ENCODE measurements around the gene EPB41L4A. TPM values are rescaled to one million over a fixed set of nuclear protein-coding genes. Genes with fewer than 3 reads are reported as not detected.
"Not testable (repeated sequence)": the region's sequence is repeated elsewhere in the genome, so short reads cannot be mapped to it uniquely, and the experiment has no call there.

EPB41L4A gene
- total RNA-seq, 2 donors from 2014 or later: 7.0 to 16.2 TPM

- Histone ChIP-seq H3K9me3 (no peaks in the 10 kb centered on the region), H3K4me1 (no peaks in the 10 kb centered on the region), H3K4me3 (no peak overlapping the region), H3K27ac (no peak overlapping the region), H3K36me3 (replicated peaks in 1 of 2; ENCODE audit: insufficient read depth in 1 of 2, low read depth in 2 of 2) (no peaks in the 10 kb centered on the region), H3K27me3 (no peaks in the 10 kb centered on the region)
- intact Hi-C loops (cut with DNase I): loop anchor here (10.0 kb wide), 1 partner anchor 199 kb away; the partner anchor contains the start of gene EPB41L4A
- DNase-seq (no peak), ATAC-seq (no peak)
- 84 to 85% methylated on average over 3 of the region's 3 CpGs for WGBS, 2 donors
- TF ChIP-seq POLR2A (IDR thresholded peaks at IDR 0.05) (no peak), CTCF (IDR thresholded peaks at IDR 0.05) (no peak)
These were observed 202.9 kb downstream of the EPB41L4A start for GRCh38 chr5:112216140-112216539.

GRCh38 chr5:112210430-112211005, 208.6 kb downstream of the EPB41L4A start:
- no peak overlapping the region for H3K27ac ChIP-seq
- H3K27me3 ChIP-seq: no peaks in the 10 kb centered on the region
- WGBS, 2 donors: 49 to 58% methylated on average over 6 of the region's 6 CpGs
- no peak overlapping the region for H3K4me3 ChIP-seq
- peak; percentile 15 to 80 (median 57) for TF ChIP-seq CTCF (IDR thresholded peaks at IDR 0.05)
- no peak for TF ChIP-seq POLR2A (IDR thresholded peaks at IDR 0.05)
- ATAC-seq: peak; percentile 59
- intact Hi-C loops (cut with DNase I): loop anchor here (10.0 kb wide), 1 partner anchor 204 kb away; the partner anchor contains the start of gene EPB41L4A
- peak; percentile 41 to 72 (median 60) for DNase-seq
- no peaks in the 10 kb centered on the region for H3K4me1 ChIP-seq
- H3K36me3 ChIP-seq (replicated peaks in 1 of 2; ENCODE audit: insufficient read depth in 1 of 2, low read depth in 2 of 2): no peaks in the 10 kb centered on the region
- no peaks in the 10 kb centered on the region for H3K9me3 ChIP-seq

GRCh38 chr5:112208699-112209615, 210.1 kb downstream of the EPB41L4A start:
- Histone ChIP-seq H3K4me1 (no peaks in the 10 kb centered on the region), H3K27ac (no peak overlapping the region), H3K27me3 (no peaks in the 10 kb centered on the region), H3K36me3 (replicated peaks in 1 of 2; ENCODE audit: insufficient read depth in 1 of 2, low read depth in 2 of 2) (no peaks in the 10 kb centered on the region), H3K9me3 (no peaks in the 10 kb centered on the region), H3K4me3 (no peak overlapping the region)
- intact Hi-C loops (cut with DNase I): no loop called here
- ATAC-seq (no peak), DNase-seq (no peak)
- 71 to 88% methylated on average over 4 of the region's 4 CpGs for WGBS, 2 donors
- TF ChIP-seq POLR2A (IDR thresholded peaks at IDR 0.05) (no peak), CTCF (IDR thresholded peaks at IDR 0.05) (no peak)

GRCh38 chr5:112208195-112208594, 210.9 kb downstream of the EPB41L4A start:
- DNase-seq; intact Hi-C loops (cut with DNase I); H3K4me1 ChIP-seq; ATAC-seq; H3K27me3 ChIP-seq; H3K4me3 ChIP-seq; H3K27ac ChIP-seq; H3K9me3 ChIP-seq; H3K36me3 ChIP-seq (replicated peaks in 1 of 2; ENCODE audit: insufficient read depth in 1 of 2, low read depth in 2 of 2): not testable (repeated sequence)
- 90 to 94% methylated on average over 3 of the region's 3 CpGs for WGBS, 2 donors

- WGBS, 2 donors: 40 to 68% methylated on average over 4 of the region's 4 CpGs
- Histone ChIP-seq H3K27me3 (no peaks in the 10 kb centered on the region), H3K4me1 (no peaks in the 10 kb centered on the region), H3K4me3 (no peak overlapping the region), H3K27ac (no peak overlapping the region), H3K36me3 (replicated peaks in 1 of 2; ENCODE audit: insufficient read depth in 1 of 2, low read depth in 2 of 2) (no peaks in the 10 kb centered on the region), H3K9me3 (no peaks in the 10 kb centered on the region)
- DNase-seq: no peak
- intact Hi-C loops (cut with DNase I): no loop called here
- TF ChIP-seq POLR2A (IDR thresholded peaks at IDR 0.05) (no peak), CTCF (IDR thresholded peaks at IDR 0.05) (no peak)
- ATAC-seq: no peak
These were observed 213.2 kb downstream of the EPB41L4A start for GRCh38 chr5:112205846-112206245.

Data from body of pancreas (tissue), 4 donors.